ENCODE data around the gene XNDC1N.
A peak's percentile ranks its signal among the peaks of the same experiment; 100 is the strongest.
"Not testable (repeated sequence)": the region's sequence is repeated elsewhere in the genome, so short reads cannot be mapped to it uniquely, and the experiment has no call there.

XNDC1N gene

GRCh38 chr11:71928737-71929443 is 496 bp upstream of the XNDC1N start, which contains the start of gene RNF121:
Gene RNF121 (plus strand): TSS chr11:71929046. CDS start chr11:71929062, 16 bp downstream.
- Histone ChIP-seq H2AFZ (peak within 1 kb of the TSS; percentile 92), H3K4me2 (ENCODE audit: low read length) (peak within 1 kb of the TSS; percentile 87), H3K36me3 (ENCODE audit: control insufficient read depth, insufficient read depth, low read length) (no peaks in the 10 kb centered on the region), H3K79me2 (peaks cover 19% of the 10 kb centered on the region), H3K4me3 (ENCODE audit: low read depth, low read length) (peak within 1 kb of the TSS; percentile 93), H3K27me3 (ENCODE audit: control insufficient read depth, insufficient read depth, low read length) (no peaks in the 10 kb centered on the region), H3K4me1 (peaks cover 4% of the 10 kb centered on the region), H3K27ac (peak within 1 kb of the TSS; percentile 82), H3K9me3 (ENCODE audit: control insufficient read depth, low read length) (no peaks in the 10 kb centered on the region), H3K9ac (peak within 1 kb of the TSS; percentile 19)
- TF ChIP-seq CTCF (IDR thresholded peaks at IDR 0.05): no peak

- H3K9ac ChIP-seq: no peak overlapping the region
- H2AFZ ChIP-seq: no peak overlapping the region
- H3K79me2 ChIP-seq: peaks cover 2% of the 10 kb centered on the region
- H3K27me3 ChIP-seq (ENCODE audit: control insufficient read depth, insufficient read depth, low read length): no peaks in the 10 kb centered on the region
- TF ChIP-seq CTCF (IDR thresholded peaks at IDR 0.05): no peak
- no peaks in the 10 kb centered on the region for H3K9me3 ChIP-seq (ENCODE audit: control insufficient read depth, low read length)
- no peaks in the 10 kb centered on the region for H3K4me1 ChIP-seq
- no peaks in the 10 kb centered on the region for H3K36me3 ChIP-seq (ENCODE audit: control insufficient read depth, insufficient read depth, low read length)
- H3K4me2 ChIP-seq (ENCODE audit: low read length): no peak overlapping the region
- no peak overlapping the region for H3K27ac ChIP-seq
- H3K4me3 ChIP-seq (ENCODE audit: low read depth, low read length): no peak overlapping the region
Measured at GRCh38 chr11:71917646-71918140, 10.7 kb downstream of the XNDC1N start.

- no peaks in the 10 kb centered on the region for H3K9me3 ChIP-seq (ENCODE audit: control insufficient read depth, low read length)
- no peak for TF ChIP-seq CTCF (IDR thresholded peaks at IDR 0.05)
- no peaks in the 10 kb centered on the region for H3K36me3 ChIP-seq (ENCODE audit: control insufficient read depth, insufficient read depth, low read length)
- no peaks in the 10 kb centered on the region for H3K27me3 ChIP-seq (ENCODE audit: control insufficient read depth, insufficient read depth, low read length)
- H2AFZ ChIP-seq: no peak overlapping the region
- no peak overlapping the region for H3K27ac ChIP-seq
- no peak overlapping the region for H3K4me2 ChIP-seq (ENCODE audit: low read length)
- H3K9ac ChIP-seq: no peak overlapping the region
- no peak overlapping the region for H3K4me3 ChIP-seq (ENCODE audit: low read depth, low read length)
- no peaks in the 10 kb centered on the region for H3K4me1 ChIP-seq
- H3K79me2 ChIP-seq: no peaks in the 10 kb centered on the region
Measured at GRCh38 chr11:71914617-71915189, 13.7 kb downstream of the XNDC1N start.

GRCh38 chr11:71913756-71914526 is 14.5 kb downstream of the XNDC1N start:
- Histone ChIP-seq H3K4me1 (no peaks in the 10 kb centered on the region), H3K9me3 (ENCODE audit: control insufficient read depth, low read length) (no peaks in the 10 kb centered on the region), H3K27ac (no peak overlapping the region), H3K9ac (no peak overlapping the region), H3K4me3 (ENCODE audit: low read depth, low read length) (no peak overlapping the region), H3K4me2 (ENCODE audit: low read length) (no peak overlapping the region), H3K27me3 (ENCODE audit: control insufficient read depth, insufficient read depth, low read length) (no peaks in the 10 kb centered on the region), H3K36me3 (ENCODE audit: control insufficient read depth, insufficient read depth, low read length) (no peaks in the 10 kb centered on the region), H3K79me2 (no peaks in the 10 kb centered on the region), H2AFZ (no peak overlapping the region)
- TF ChIP-seq CTCF (IDR thresholded peaks at IDR 0.05): no peak

DNA sequence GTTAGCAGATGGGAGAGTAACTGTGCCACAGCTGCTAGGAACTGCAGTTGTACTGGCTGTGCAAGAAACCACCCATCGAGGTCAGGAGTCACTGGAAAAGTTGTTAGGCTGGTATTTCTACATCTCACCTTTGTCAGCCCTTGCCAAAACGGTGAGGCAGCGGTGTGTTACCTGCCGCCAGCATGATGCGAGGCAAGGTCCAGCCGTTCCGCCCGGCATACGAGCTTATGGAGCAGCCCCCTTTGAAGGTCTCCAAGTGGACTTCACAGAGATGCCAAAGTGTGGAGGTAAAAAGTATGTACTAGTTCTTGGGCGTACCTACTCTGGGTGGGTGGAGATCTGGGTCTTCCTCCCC is 16.4 kb downstream of the XNDC1N start:
- H3K36me3 ChIP-seq (ENCODE audit: control insufficient read depth, insufficient read depth, low read length); H3K9ac ChIP-seq; H3K9me3 ChIP-seq (ENCODE audit: control insufficient read depth, low read length): not testable (repeated sequence)

More for the DNA sequence above, 16.4 kb downstream of the XNDC1N start:
- H3K27me3 ChIP-seq (ENCODE audit: control insufficient read depth, insufficient read depth, low read length); H3K4me2 ChIP-seq (ENCODE audit: low read length); H2AFZ ChIP-seq; H3K4me1 ChIP-seq; H3K4me3 ChIP-seq (ENCODE audit: low read depth, low read length); H3K27ac ChIP-seq; H3K79me2 ChIP-seq: not testable (repeated sequence)
